Measurements from ENCODE around the gene GPT2.

Gene GPT2

DNA sequence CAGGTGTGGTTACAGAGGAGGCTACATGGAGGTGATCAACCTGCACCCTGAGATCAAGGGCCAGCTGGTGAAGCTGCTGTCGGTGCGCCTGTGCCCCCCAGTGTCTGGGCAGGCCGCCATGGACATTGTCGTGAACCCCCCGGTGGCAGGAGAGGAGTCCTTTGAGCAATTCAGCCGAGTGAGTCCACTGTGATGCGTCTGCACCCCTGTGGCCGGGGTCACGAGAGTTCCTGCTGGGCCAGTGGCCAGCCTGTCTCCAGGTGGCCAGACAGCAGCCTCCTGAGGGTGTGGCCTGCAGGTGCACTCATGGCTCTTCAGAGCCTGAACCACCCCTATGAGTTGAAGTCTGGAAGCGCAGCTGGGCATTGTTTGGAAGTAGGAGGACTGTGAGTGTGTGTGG lies 38.1 kb downstream of the GPT2 start:
- no peak for ATAC-seq
- TF ChIP-seq ARNTL (CRISPR knock-in tag; IDR thresholded peaks at IDR 0.05; ENCODE audit: borderline replicate concordance, low read depth) (no peak), RARB (CRISPR knock-in tag; IDR thresholded peaks at IDR 0.05) (no peak)

DNA sequence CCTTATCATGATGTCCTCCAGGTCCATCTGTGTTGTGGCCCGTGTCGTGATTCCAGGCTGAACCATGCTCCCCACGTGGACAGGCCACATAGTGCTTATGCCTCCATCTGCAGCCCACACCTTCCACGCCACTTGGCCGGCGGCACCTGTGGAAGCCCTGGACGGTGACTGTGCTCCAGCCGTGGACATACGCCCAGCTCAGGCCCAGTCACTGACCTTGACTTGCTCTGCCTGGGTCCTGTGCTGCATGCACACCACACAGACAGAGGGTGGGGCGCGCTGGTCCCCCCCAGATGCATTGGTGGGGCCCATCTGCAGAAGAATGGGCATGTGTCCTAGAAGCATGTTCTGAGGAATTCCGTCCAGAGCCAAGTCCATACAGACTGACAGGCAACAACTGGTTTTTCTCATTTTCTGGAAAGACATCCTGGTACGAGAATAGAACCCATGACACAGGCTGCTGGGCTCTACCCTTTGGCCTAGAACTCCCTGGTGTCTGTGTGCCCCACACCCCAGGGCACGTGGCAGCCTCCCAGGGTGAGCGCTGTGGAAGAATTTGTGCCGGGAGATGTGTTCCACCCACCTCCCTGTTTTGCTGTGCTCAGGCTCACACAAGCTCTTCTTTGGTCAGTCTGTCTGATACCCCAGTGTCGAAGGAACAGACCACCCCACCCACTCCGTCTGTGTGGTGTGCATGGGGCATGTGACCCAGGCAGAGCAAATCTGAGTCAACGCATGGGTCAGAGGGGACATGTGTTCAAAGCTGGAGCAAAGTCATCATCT lies 39.5 kb downstream of the GPT2 start:
- TF ChIP-seq SNAI2 (CRISPR knock-in tag; IDR thresholded peaks at IDR 0.05) (no peak), ESRRG (CRISPR knock-in tag; IDR thresholded peaks at IDR 0.05) (no peak), ISL1 (CRISPR knock-in tag; IDR thresholded peaks at IDR 0.05) (no peak), TCF4 (CRISPR knock-in tag; IDR thresholded peaks at IDR 0.05; ENCODE audit: borderline replicate concordance) (no peak), CSDC2 (CRISPR knock-in tag; IDR thresholded peaks at IDR 0.05) (no peak), BACH2 (CRISPR knock-in tag; IDR thresholded peaks at IDR 0.05; ENCODE audit: borderline replicate concordance) (no peak), ZFP3 (CRISPR knock-in tag; IDR thresholded peaks at IDR 0.05) (no peak), ZNF8 (CRISPR knock-in tag; IDR thresholded peaks at IDR 0.05) (no peak), RARB (CRISPR knock-in tag; IDR thresholded peaks at IDR 0.05) (no peak), ARNTL (CRISPR knock-in tag; IDR thresholded peaks at IDR 0.05; ENCODE audit: borderline replicate concordance, low read depth) (no peak), GLIS3 (CRISPR knock-in tag; IDR thresholded peaks at IDR 0.05) (no peak), ZFP30 (CRISPR knock-in tag; IDR thresholded peaks at IDR 0.05) (no peak), PPARA (CRISPR knock-in tag; IDR thresholded peaks at IDR 0.05; ENCODE audit: borderline replicate concordance) (no peak)
- TF ChIP-seq, protein P1, sequence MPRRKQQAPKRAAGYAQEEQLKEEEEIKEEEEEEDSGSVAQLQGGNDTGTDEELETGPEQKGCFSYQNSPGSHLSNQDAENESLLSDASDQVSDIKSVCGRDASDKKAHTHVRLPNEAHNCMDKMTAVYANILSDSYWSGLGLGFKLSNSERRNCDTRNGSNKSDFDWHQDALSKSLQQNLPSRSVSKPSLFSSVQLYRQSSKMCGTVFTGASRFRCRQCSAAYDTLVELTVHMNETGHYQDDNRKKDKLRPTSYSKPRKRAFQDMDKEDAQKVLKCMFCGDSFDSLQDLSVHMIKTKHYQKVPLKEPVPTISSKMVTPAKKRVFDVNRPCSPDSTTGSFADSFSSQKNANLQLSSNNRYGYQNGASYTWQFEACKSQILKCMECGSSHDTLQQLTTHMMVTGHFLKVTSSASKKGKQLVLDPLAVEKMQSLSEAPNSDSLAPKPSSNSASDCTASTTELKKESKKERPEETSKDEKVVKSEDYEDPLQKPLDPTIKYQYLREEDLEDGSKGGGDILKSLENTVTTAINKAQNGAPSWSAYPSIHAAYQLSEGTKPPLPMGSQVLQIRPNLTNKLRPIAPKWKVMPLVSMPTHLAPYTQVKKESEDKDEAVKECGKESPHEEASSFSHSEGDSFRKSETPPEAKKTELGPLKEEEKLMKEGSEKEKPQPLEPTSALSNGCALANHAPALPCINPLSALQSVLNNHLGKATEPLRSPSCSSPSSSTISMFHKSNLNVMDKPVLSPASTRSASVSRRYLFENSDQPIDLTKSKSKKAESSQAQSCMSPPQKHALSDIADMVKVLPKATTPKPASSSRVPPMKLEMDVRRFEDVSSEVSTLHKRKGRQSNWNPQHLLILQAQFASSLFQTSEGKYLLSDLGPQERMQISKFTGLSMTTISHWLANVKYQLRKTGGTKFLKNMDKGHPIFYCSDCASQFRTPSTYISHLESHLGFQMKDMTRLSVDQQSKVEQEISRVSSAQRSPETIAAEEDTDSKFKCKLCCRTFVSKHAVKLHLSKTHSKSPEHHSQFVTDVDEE (CRISPR knock-in tag; IDR thresholded peaks at IDR 0.05) = no peak
- TF ChIP-seq, protein P2, sequence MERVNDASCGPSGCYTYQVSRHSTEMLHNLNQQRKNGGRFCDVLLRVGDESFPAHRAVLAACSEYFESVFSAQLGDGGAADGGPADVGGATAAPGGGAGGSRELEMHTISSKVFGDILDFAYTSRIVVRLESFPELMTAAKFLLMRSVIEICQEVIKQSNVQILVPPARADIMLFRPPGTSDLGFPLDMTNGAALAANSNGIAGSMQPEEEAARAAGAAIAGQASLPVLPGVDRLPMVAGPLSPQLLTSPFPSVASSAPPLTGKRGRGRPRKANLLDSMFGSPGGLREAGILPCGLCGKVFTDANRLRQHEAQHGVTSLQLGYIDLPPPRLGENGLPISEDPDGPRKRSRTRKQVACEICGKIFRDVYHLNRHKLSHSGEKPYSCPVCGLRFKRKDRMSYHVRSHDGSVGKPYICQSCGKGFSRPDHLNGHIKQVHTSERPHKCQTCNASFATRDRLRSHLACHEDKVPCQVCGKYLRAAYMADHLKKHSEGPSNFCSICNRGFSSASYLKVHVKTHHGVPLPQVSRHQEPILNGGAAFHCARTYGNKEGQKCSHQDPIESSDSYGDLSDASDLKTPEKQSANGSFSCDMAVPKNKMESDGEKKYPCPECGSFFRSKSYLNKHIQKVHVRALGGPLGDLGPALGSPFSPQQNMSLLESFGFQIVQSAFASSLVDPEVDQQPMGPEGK (CRISPR knock-in tag; IDR thresholded peaks at IDR 0.05; ENCODE audit: borderline replicate concordance) = no peak
- TF ChIP-seq, protein P3, sequence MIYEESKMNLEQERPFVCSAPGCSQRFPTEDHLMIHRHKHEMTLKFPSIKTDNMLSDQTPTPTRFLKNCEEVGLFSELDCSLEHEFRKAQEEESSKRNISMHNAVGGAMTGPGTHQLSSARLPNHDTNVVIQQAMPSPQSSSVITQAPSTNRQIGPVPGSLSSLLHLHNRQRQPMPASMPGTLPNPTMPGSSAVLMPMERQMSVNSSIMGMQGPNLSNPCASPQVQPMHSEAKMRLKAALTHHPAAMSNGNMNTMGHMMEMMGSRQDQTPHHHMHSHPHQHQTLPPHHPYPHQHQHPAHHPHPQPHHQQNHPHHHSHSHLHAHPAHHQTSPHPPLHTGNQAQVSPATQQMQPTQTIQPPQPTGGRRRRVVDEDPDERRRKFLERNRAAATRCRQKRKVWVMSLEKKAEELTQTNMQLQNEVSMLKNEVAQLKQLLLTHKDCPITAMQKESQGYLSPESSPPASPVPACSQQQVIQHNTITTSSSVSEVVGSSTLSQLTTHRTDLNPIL (CRISPR knock-in tag; IDR thresholded peaks at IDR 0.05; ENCODE audit: low read depth) = no peak
- TF ChIP-seq, protein P4, sequence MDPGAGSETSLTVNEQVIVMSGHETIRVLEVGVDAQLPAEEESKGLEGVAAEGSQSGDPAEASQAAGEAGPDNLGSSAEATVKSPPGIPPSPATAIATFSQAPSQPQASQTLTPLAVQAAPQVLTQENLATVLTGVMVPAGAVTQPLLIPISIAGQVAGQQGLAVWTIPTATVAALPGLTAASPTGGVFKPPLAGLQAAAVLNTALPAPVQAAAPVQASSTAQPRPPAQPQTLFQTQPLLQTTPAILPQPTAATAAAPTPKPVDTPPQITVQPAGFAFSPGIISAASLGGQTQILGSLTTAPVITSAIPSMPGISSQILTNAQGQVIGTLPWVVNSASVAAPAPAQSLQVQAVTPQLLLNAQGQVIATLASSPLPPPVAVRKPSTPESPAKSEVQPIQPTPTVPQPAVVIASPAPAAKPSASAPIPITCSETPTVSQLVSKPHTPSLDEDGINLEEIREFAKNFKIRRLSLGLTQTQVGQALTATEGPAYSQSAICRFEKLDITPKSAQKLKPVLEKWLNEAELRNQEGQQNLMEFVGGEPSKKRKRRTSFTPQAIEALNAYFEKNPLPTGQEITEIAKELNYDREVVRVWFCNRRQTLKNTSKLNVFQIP (CRISPR knock-in tag; IDR thresholded peaks at IDR 0.05; ENCODE audit: borderline replicate concordance, low read depth) = no peak
- TF ChIP-seq, protein P5, sequence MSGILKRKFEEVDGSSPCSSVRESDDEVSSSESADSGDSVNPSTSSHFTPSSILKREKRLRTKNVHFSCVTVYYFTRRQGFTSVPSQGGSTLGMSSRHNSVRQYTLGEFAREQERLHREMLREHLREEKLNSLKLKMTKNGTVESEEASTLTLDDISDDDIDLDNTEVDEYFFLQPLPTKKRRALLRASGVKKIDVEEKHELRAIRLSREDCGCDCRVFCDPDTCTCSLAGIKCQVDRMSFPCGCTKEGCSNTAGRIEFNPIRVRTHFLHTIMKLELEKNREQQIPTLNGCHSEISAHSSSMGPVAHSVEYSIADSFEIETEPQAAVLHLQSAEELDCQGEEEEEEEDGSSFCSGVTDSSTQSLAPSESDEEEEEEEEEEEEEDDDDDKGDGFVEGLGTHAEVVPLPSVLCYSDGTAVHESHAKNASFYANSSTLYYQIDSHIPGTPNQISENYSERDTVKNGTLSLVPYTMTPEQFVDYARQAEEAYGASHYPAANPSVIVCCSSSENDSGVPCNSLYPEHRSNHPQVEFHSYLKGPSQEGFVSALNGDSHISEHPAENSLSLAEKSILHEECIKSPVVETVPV (CRISPR knock-in tag; IDR thresholded peaks at IDR 0.05) = no peak
- ATAC-seq = no peak

DNA sequence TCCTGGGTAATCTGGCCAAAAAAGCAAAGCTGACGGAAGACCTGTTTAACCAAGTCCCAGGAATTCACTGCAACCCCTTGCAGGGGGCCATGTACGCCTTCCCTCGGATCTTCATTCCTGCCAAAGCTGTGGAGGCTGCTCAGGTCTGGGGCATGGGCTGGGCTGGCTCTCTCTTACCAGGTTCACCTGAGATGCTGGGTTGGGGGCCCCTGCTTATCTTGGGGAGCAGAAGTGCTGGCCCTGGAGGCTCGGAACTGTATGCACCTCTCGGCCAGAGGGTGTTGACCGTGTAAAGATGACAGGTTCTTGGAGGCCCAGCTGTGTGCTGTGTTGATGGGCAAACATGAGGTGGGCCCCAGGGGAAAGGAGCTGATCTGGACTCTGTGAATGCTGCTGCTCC lies 40.2 kb downstream of the GPT2 start:
- no peak for ATAC-seq
- TF ChIP-seq, protein P4 (CRISPR knock-in tag; IDR thresholded peaks at IDR 0.05; ENCODE audit: borderline replicate concordance, low read depth) = no peak
- TF ChIP-seq, protein P3 (CRISPR knock-in tag; IDR thresholded peaks at IDR 0.05; ENCODE audit: low read depth) = no peak
- TF ChIP-seq ESRRG (CRISPR knock-in tag; IDR thresholded peaks at IDR 0.05) = no peak
